OCI-LY7 (cell line): ENCODE data around the gene PDE10A. TPM values are rescaled to one million over a fixed set of nuclear protein-coding genes. Genes with fewer than 3 reads are reported as not detected.

Experiments
- BruUV-seq: library from RNA; stranded (reverse); fragments of 400-500 nt; replicated peaks from 2 replicates; lab custom pipeline; 2021; lab: Mats Ljungman, UMichigan
- CTCF ChIA-PET: fragments of 300-600 bp; sonication (Branson Sonifier 250); formaldehyde crosslinking; loops from one replicate; lab custom pipeline; 2022; ENCODE audit warnings: antibody characterized with exemption; ENCODE audit not compliant: unreplicated experiment; lab: Charles Lee
- POLR2A ChIA-PET: fragments of 300-600 bp; sonication (Branson Sonifier 250); formaldehyde crosslinking; loops from one replicate; lab custom pipeline; 2022; ENCODE audit warnings: antibody characterized with exemption; lab: Charles Lee
- DNase-seq: peaks from one replicate; pipeline ENCODE4 v3.0.0-alpha.2; 2015; ENCODE audit warnings: low spot score
- H2AFZ ChIP-seq: fragments of 200-600 bp; sonication (generic), shearing (Covaris generic); 2 replicates; pipeline ENCODE4 v1.6.1; 2014; ENCODE audit warnings: mild to moderate bottlenecking, antibody characterized with exemption, low read length, moderate library complexity
- H3K27ac ChIP-seq: fragments of 200-600 bp; sonication (generic); 2 replicates; pipeline ENCODE4 v1.5.1; 2014; ENCODE audit warnings: mixed run types, low read depth, mild to moderate bottlenecking, moderate library complexity, low read length, inconsistent platforms; ENCODE audit not compliant: poor library complexity, severe bottlenecking
- H3K36me3 ChIP-seq: fragments of 200-600 bp; sonication (generic); 2 replicates; pipeline ENCODE4 v1.6.1; 2014; ENCODE audit warnings: mild to moderate bottlenecking, antibody characterized with exemption, low read length, moderate library complexity, mixed read lengths; ENCODE audit not compliant: insufficient read depth
- H3K4me1 ChIP-seq: fragments of 200-600 bp; sonication (generic); 2 replicates; pipeline ENCODE4 v1.5.1; 2014; ENCODE audit warnings: mild to moderate bottlenecking, low read length; ENCODE audit not compliant: insufficient read depth, poor library complexity, severe bottlenecking
- H3K4me2 ChIP-seq: fragments of 200-600 bp; sonication (generic); 2 replicates; pipeline ENCODE4 v1.6.1; 2014; ENCODE audit warnings: mild to moderate bottlenecking, low read length
- H3K4me3 ChIP-seq: fragments of 200-600 bp; sonication (generic); 2 replicates; pipeline ENCODE4 v1.5.1; 2014; ENCODE audit warnings: mild to moderate bottlenecking, low read depth, low read length; ENCODE audit not compliant: poor library complexity, severe bottlenecking
- H3K79me2 ChIP-seq: fragments of 200-600 bp; sonication (generic); 2 replicates; pipeline ENCODE4 v1.6.1; 2016; ENCODE audit warnings: low read depth, mild to moderate bottlenecking, low read length, moderate library complexity, mixed read lengths; ENCODE audit not compliant: insufficient read depth
- H3K9me2 ChIP-seq: fragments of 200-600 bp; sonication (generic); 2 replicates; pipeline ENCODE4 v1.6.1; 2016; ENCODE audit warnings: mild to moderate bottlenecking, low read length, mixed read lengths; ENCODE audit not compliant: insufficient read depth
- H3K9me3 ChIP-seq: fragments of 200-600 bp; sonication (generic); 2 replicates; pipeline ENCODE4 v1.6.1; 2014; ENCODE audit warnings: mild to moderate bottlenecking, mixed run types, low read length, mixed read lengths
- H4K20me1 ChIP-seq: fragments of 200-600 bp; sonication (generic); 2 replicates; pipeline ENCODE4 v1.6.1; 2014; ENCODE audit warnings: mild to moderate bottlenecking, antibody characterized with exemption, low read length, moderate library complexity, mixed read lengths; ENCODE audit not compliant: insufficient read depth
- CTCF ChIP-seq: fragments of 200-600 bp; sonication (generic); conservative IDR thresholded peaks from 2 replicates; pipeline ENCODE4 v1.5.1; 2014; ENCODE audit warnings: mild to moderate bottlenecking, antibody characterized with exemption, low read length, moderate library complexity, mixed read lengths
- EZH2phosphoT487 ChIP-seq: fragments of 200-600 bp; sonication (generic); IDR thresholded peaks from 2 replicates; pipeline ENCODE4 v1.6.1; 2018; ENCODE audit warnings: low read depth, borderline replicate concordance, mild to moderate bottlenecking, mixed run types, antibody characterized with exemption, low read length, moderate library complexity, mixed read lengths
- intact Hi-C: fragments of 100-400 bp; cut with micrococcal nuclease; formaldehyde crosslinking; loops from one replicate; pipeline ENCODE4 v1.10.0; 2022; ENCODE audit not compliant: unreplicated experiment
- total RNA-seq, 2 experiments: library from RNA; depleted of rRNA in 1 of 2; stranded (reverse); fragments of >200 nt in 1 of 2; shearing (Covaris generic) in 1 of 2; gene quantifications; 2 replicates each; pipeline ENCODE4 v1.2.3, GENCODE V29; 2014 to 2022

The PDE10A gene
- total RNA-seq, 2 experiments from 2014 or later, result not detected

GRCh38 chr6:165321555-165322145, 341.4 kb downstream of the PDE10A start:
- TF ChIP-seq EZH2phosphoT487, result no peak
- TF ChIP-seq CTCF, result no peak
- no peak for DNase-seq
- 0 out of 2 replicates have a peak, but pooled peaks cover 3% of the 10 kb centered on the region for H3K9me3 ChIP-seq
- H3K4me2 ChIP-seq, result no peak overlapping the region
- no peaks in the 10 kb centered on the region for H3K79me2 ChIP-seq
- ChIA-PET CTCF (no interaction called here), POLR2A (interaction anchor here (0.6 kb wide), 2 partner anchors 185 to 461 kb away, joined by 3 to 4 read pairs; no protein-coding TSS in a partner anchor)
- H3K27ac ChIP-seq, result no peak overlapping the region
- H3K4me3 ChIP-seq, result no peak overlapping the region
- H2AFZ ChIP-seq, result no peak overlapping the region
- no TSS peak for BruUV-seq
- no peaks in the 10 kb centered on the region for H3K36me3 ChIP-seq
- H3K4me1 ChIP-seq, result no peaks in the 10 kb centered on the region
- intact Hi-C loops, result no loop called here
- no peaks in the 10 kb centered on the region for H3K9me2 ChIP-seq
- H4K20me1 ChIP-seq, result no peaks in the 10 kb centered on the region

- POLR2A ChIA-PET, result interaction anchor here (0.6 to 1.0 kb wide), 3 partner anchors 40 to 461 kb away, joined by 3 to 4 read pairs (median 3); no protein-coding TSS in a partner anchor
- no peak for DNase-seq
- TF ChIP-seq EZH2phosphoT487, result no peak
Measured at GRCh38 chr6:165321150-165321549, 341.9 kb downstream of the PDE10A start.

GRCh38 chr6:165317723-165318122, 345.3 kb downstream of the PDE10A start:
- Histone ChIP-seq H4K20me1 (no peaks in the 10 kb centered on the region), H3K9me2 (no peaks in the 10 kb centered on the region), H2AFZ (no peak overlapping the region), H3K9me3 (no peaks in the 10 kb centered on the region), H3K27ac (no peak overlapping the region), H3K4me1 (no peaks in the 10 kb centered on the region), H3K4me2 (no peak overlapping the region), H3K79me2 (no peaks in the 10 kb centered on the region), H3K36me3 (no peaks in the 10 kb centered on the region), H3K4me3 (no peak overlapping the region)
- CTCF ChIA-PET, result no interaction called here
- no peak for DNase-seq
- no TSS peak for BruUV-seq
- TF ChIP-seq EZH2phosphoT487 (no peak), CTCF (no peak)
- intact Hi-C loops, result no loop called here
- POLR2A ChIA-PET, result no interaction called here

More at GRCh38 chr6:165321150-165321549, 341.9 kb downstream of the PDE10A start:
- H3K79me2 ChIP-seq, result no peaks in the 10 kb centered on the region
- H3K4me3 ChIP-seq, result no peak overlapping the region
- CTCF ChIA-PET, result no interaction called here
- H3K4me1 ChIP-seq, result no peaks in the 10 kb centered on the region
- 0 out of 2 replicates have a peak, but pooled peaks cover 3% of the 10 kb centered on the region for H3K9me3 ChIP-seq
- no peak overlapping the region for H3K4me2 ChIP-seq
- no peaks in the 10 kb centered on the region for H3K36me3 ChIP-seq
- no peaks in the 10 kb centered on the region for H4K20me1 ChIP-seq
- H3K9me2 ChIP-seq, result no peaks in the 10 kb centered on the region
- intact Hi-C loops, result no loop called here
- H3K27ac ChIP-seq, result no peak overlapping the region
- H2AFZ ChIP-seq, result no peak overlapping the region
- BruUV-seq, result no TSS peak
